ENCODE measurements around the gene FER1L5.

Gene FER1L5

GRCh38 chr2:96683972-96684820 is 41.6 kb downstream of the FER1L5 start:
- no peak for DNase-seq

GRCh38 chr2:96684883-96685576 is 42.5 kb downstream of the FER1L5 start:
- no peak for DNase-seq

GRCh38 chr2:96685577-96686459 is 43.3 kb downstream of the FER1L5 start:
- DNase-seq, result peak; percentile 8

- no peak for DNase-seq
These were observed 44.7 kb downstream of the FER1L5 start for GRCh38 chr2:96687266-96687665.

GRCh38 chr2:96687711-96688640 is 45.4 kb downstream of the FER1L5 start:
- DNase-seq, result no peak

- DNase-seq, result no peak
These were observed 46.3 kb downstream of the FER1L5 start for GRCh38 chr2:96688649-96689430.

GRCh38 chr2:96689431-96689991 is 46.9 kb downstream of the FER1L5 start:
- no peak for DNase-seq

- DNase-seq, result no peak
These were observed 47.9 kb downstream of the FER1L5 start for GRCh38 chr2:96690306-96691021.

GRCh38 chr2:96691022-96691612 is 48.6 kb downstream of the FER1L5 start:
- DNase-seq, result no peak

- DNase-seq, result no peak
These were observed 49.8 kb downstream of the FER1L5 start for GRCh38 chr2:96692094-96692971.

GRCh38 chr2:96693286-96694200 is 51.0 kb downstream of the FER1L5 start:
- no peak for DNase-seq

GRCh38 chr2:96694279-96694678 is 51.7 kb downstream of the FER1L5 start:
- no peak for DNase-seq

GRCh38 chr2:96694816-96695455 is 52.4 kb downstream of the FER1L5 start:
- no peak for DNase-seq

GRCh38 chr2:96695602-96696001 is 53.0 kb downstream of the FER1L5 start:
- DNase-seq, result no peak

- no peak for DNase-seq
These were observed 54.9 kb downstream of the FER1L5 start for GRCh38 chr2:96697476-96697875.

- DNase-seq, result no peak
These were observed 55.8 kb downstream of the FER1L5 start for GRCh38 chr2:96698221-96698861.

GRCh38 chr2:96699021-96699420 is 56.5 kb downstream of the FER1L5 start:
- DNase-seq, result no peak
